Heart right ventricle (tissue), 16 donors: ENCODE measurements around the gene SERPINA5. TPM values are rescaled to one million over a fixed set of nuclear protein-coding genes. Genes with fewer than 3 reads are reported as not detected.

Experiments
- ATAC-seq, 8 donors: fragments of 200-7000 bp; cut with Tn5 transposase; one replicate each; pipeline ENCODE4 v1.9.1; 2020; ENCODE audit warnings: mild to moderate bottlenecking in 8 of 8, moderate library complexity in 8 of 8, moderate number of reproducible peaks in 1 of 8
- DNase-seq, 2 donors: peaks; one replicate each; pipeline ENCODE4 v3.0.0-alpha.2; 2020
- H3K27ac ChIP-seq, 10 donors: fragments of 200-600 bp; sonication (generic) in 2 of 10; one replicate each; pipeline versions ENCODE4 v1.5.0 to v1.8.0; 2020 to 2022; ENCODE audit warnings: mild to moderate bottlenecking in 3 of 10
- H3K27me3 ChIP-seq, 7 donors: fragments of 200-600 bp; one replicate each; pipeline ENCODE4 v1.8.0; 2021 to 2022; ENCODE audit warnings: mild to moderate bottlenecking in 2 of 7
- H3K36me3 ChIP-seq, 9 donors: fragments of 200-600 bp; sonication (generic) in 1 of 9; one replicate each; pipeline versions ENCODE4 v1.5.0 to v1.8.0; 2020 to 2022; ENCODE audit warnings: mild to moderate bottlenecking in 2 of 9
- H3K4me1 ChIP-seq, 9 donors: fragments of 200-600 bp; sonication (generic) in 1 of 9; one replicate each; pipeline versions ENCODE4 v1.5.0 to v1.8.0; 2020 to 2022; ENCODE audit warnings: mild to moderate bottlenecking in 4 of 9
- H3K4me3 ChIP-seq, 10 donors: fragments of 200-600 bp; sonication (generic) in 2 of 10; one replicate each; pipeline versions ENCODE4 v1.5.0 to v1.8.0; 2020 to 2022; ENCODE audit warnings: mild to moderate bottlenecking in 7 of 10, moderate library complexity in 2 of 10
- H3K9me3 ChIP-seq, 11 donors: fragments of 200-600 bp in 10 of 11; sonication (generic) in 2 of 11; one replicate each; pipeline versions ENCODE4 v1.5.0 to v1.8.0; 2013 to 2022; ENCODE audit warnings: mild to moderate bottlenecking in 2 of 11, control low read depth in 1 of 11, moderate library complexity in 1 of 11
- WGBS, 2 donors: extraction: QIAGEN DNeasy Blood & Tissue Kit; methylation state at CpG; one replicate each; pipeline ENCODE4 v1.1.7; 2013; ENCODE audit warnings: inconsistent platforms in 1 of 2; 5-methylcytosine and 5-hydroxymethylcytosine counted together
- intact Hi-C, 10 donors: fragments of 100-400 bp; cut with DNase I; formaldehyde crosslinking; loops; one replicate each; pipeline versions ENCODE4 v1.11.1 to v1.14.2; 2022
- polyA plus RNA-seq, 2 donors: library from polyadenylated mRNA; stranded (reverse); fragments of 200-250 nt; gene quantifications; one replicate each; pipeline ENCODE4 v1.2.3, GENCODE V29; 2013
- total RNA-seq, 10 donors: library from RNA; stranded (reverse); fragmentation: NEBNext Ultra II Directional in 3 of 10; extraction: Animal tissue kit (Norgen Biotek cat#: 25700) in 3 of 10; gene quantifications; one replicate each; pipeline versions ENCODE4 v1.2.1 to v1.2.4, GENCODE V29; 2021 to 2023
- TF ChIP-seq, protein P1 (sequence below), 9 donors: fragments of 200-600 bp; sonication (generic) in 2 of 9; IDR thresholded peaks; one replicate each; pipeline versions ENCODE4 v1.5.0 to v1.8.0; 2021 to 2022; ENCODE audit warnings: antibody characterized with exemption in 9 of 9, mild to moderate bottlenecking in 5 of 9, moderate library complexity in 1 of 9
- donor health status: Arrhythmogenic right ventricular cardiomyopathy.
- donor health status: ischemic (EF 13 %, LVEDD 7.1; RV severe dilation, severe dysfunction).
- donor health status: healthy with polysubstance abuse.
- donor health status: DM: no; HTN: yes; CAD: no.
- donor health status: DM: no; HTN: no; CAD: no.
- donor health status: ischemic (EF 25% LVEDD 6.9; RV normal size, moderate dysfunction).
- donor health status: ischemic (EF 25% LVEDD 5.7; RV mildly dilated, moderate dysfunction).
- donor health status: healthy.
- donor health status: DM: yes; HTN: yes; CAD: no.
- donor health status: Ischemic cardiomyopathy.
- donor health status: ischemic (EF 35%, LVEDD 5.7; RV mildly dilated, moderate dysfunction).
- donor health status: nonischemic (EF 11% LVEDD 7.7; RV severe dilation, severe dysfunction).
- donor health status: DM: yes; HTN: yes; CAD: no.
- donor health status: PGD.
- donor health status: ischemic (EF 29% LVEDD 5.4; RV normal size, mild dysfunction).
- donor health status: nonischemic (EF 23%, LVEDD 6.1; RV moderate dilation, normal function).

The SERPINA5 gene
- total and polyA plus RNA-seq, 12 donors, result 0.28 to 4.9 (median 1.4) TPM

DNA sequence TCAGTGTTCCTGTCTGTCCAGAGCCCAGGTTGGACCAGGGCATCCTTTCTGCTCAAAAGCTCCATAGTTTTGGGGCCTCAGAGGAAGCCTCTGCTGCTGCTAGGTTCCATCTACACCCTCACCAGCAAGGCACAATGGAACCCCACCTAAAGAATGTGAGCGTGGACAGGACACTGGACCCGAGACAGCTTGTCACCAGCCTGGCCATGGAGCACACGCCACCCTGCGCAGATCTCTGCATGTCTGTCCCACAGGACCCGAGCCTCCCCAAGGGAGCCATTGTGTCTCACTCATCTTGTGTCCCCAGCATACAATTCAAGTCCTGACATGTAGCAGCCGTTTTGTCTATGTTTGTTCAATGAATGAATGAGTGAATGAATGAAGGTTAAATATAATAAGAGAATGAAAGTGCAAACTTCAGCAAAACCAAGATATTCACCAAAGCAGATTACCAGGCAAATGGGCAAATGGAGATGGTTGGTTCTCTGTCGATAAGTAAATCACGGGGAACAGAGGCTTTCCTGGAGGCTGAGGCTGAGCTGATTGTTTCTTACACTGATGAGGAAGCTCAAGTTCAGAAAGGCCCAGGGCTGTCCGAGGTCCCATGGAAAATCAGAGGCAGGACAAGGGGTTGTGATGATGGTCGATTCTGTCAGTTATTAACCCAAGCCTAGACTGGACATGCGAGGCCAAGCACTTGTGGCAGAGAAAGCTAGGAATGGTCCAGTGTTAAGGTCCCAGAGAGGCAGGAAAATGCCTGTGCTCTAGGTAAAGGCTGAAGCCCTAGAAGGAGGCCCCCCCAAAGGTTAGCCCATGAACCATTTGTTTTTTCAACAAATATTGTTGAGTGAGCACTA, 58.0 kb downstream of the SERPINA5 start:
- H3K9me3 ChIP-seq, result no peaks in the 10 kb centered on the region
- no peak for DNase-seq
- H3K27me3 ChIP-seq, result peaks cover 0 to 9% (median under 1%) of the 10 kb centered on the region in 7 donors
- TF ChIP-seq, protein P1, sequence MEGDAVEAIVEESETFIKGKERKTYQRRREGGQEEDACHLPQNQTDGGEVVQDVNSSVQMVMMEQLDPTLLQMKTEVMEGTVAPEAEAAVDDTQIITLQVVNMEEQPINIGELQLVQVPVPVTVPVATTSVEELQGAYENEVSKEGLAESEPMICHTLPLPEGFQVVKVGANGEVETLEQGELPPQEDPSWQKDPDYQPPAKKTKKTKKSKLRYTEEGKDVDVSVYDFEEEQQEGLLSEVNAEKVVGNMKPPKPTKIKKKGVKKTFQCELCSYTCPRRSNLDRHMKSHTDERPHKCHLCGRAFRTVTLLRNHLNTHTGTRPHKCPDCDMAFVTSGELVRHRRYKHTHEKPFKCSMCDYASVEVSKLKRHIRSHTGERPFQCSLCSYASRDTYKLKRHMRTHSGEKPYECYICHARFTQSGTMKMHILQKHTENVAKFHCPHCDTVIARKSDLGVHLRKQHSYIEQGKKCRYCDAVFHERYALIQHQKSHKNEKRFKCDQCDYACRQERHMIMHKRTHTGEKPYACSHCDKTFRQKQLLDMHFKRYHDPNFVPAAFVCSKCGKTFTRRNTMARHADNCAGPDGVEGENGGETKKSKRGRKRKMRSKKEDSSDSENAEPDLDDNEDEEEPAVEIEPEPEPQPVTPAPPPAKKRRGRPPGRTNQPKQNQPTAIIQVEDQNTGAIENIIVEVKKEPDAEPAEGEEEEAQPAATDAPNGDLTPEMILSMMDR (IDR thresholded peaks at IDR 0.05), result no peak
- H3K36me3 ChIP-seq, result no peaks in the 10 kb centered on the region
- no peak for ATAC-seq
- no peak overlapping the region for H3K27ac ChIP-seq
- H3K4me1 ChIP-seq, result no peaks in the 10 kb centered on the region
- intact Hi-C loops, result no loop called here
- no peak overlapping the region for H3K4me3 ChIP-seq
- WGBS, 2 donors, result 78 to 79% methylated on average over 11 of the region's 11 CpGs

DNA sequence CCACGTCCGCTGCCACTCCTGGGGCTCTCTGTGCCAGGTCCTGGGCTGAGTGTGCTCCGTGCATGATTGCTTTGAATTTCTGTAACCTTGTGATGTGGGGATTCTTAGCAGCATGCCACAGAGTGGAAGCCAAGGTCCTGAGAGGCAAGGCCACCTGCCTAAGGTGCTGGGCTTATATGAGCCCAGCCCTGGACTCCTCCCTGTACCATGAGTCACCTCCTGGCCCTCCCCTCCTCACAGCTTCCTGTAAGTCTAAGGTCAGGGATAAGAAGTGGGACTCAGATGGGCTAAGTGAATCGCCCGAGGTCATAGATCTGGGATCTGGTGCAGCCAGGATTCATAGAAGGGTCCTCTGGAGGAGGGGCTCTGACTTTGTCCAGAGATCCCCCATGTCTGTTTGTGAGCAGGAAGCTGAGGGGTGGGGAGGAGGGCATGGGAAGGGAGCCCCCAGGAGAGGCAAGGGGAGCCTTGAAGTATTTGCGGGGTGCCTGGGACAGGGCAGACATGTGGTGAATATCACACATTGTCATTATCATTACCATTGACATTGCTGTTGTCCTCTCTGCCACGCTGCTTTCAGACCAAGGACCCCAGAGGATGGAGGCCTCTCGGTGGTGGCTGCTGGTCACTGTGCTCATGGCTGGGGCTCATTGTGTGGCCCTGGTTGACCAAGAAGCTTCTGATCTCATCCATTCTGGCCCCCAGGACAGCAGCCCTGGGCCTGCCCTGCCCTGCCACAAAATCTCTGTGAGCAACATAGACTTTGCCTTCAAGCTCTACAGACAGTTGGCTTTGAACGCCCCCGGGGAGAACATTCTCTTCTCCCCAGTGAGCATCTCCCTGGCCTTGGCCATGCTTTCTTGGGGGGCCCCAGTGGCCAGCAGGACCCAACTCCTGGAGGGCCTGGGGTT, 59.8 kb downstream of the SERPINA5 start:
- ATAC-seq (peak in 1 of 8 donors; percentile 27), DNase-seq (no peak)
- H3K4me3 ChIP-seq, result no peak overlapping the region
- TF ChIP-seq, protein P1 (IDR thresholded peaks at IDR 0.05), result no peak
- no peaks in the 10 kb centered on the region for H3K9me3 ChIP-seq
- H3K4me1 ChIP-seq, result no peaks in the 10 kb centered on the region
- H3K36me3 ChIP-seq, result no peaks in the 10 kb centered on the region
- 87% methylated on average over 10 of the region's 10 CpGs for WGBS, 2 donors
- peaks cover 0 to 14% (median 3%) of the 10 kb centered on the region in 7 donors for H3K27me3 ChIP-seq
- intact Hi-C loops, result no loop called here
- H3K27ac ChIP-seq, result no peak overlapping the region

DNA sequence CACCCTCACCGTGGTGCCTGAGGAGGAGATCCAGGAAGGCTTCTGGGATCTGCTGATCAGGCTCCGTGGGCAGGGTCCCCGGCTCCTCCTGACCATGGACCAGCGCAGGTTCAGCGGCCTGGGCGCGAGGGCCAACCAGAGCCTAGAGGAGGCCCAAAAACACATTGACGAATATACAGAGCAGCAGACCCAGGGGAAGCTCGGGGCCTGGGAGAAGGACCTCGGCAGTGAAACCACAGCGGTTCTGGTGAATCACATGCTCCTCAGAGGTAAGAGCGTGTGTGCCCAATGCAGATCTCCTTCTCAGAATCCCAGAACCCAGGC, 60.4 kb downstream of the SERPINA5 start:
- H3K36me3 ChIP-seq, result no peaks in the 10 kb centered on the region
- ATAC-seq (no peak), DNase-seq (no peak)
- no peaks in the 10 kb centered on the region for H3K9me3 ChIP-seq
- TF ChIP-seq, protein P1 (IDR thresholded peaks at IDR 0.05), result no peak
- H3K27ac ChIP-seq, result no peak overlapping the region
- 90 to 94% methylated on average over 12 of the region's 12 CpGs for WGBS, 2 donors
- no peak overlapping the region for H3K4me3 ChIP-seq
- intact Hi-C loops, result no loop called here
- H3K4me1 ChIP-seq, result peaks cover 0 to under 1% (median 0%) of the 10 kb centered on the region in 9 donors
- peaks cover 0 to 14% (median 3%) of the 10 kb centered on the region in 7 donors for H3K27me3 ChIP-seq

Other genes with a start within 250 kb of the SERPINA5 start
- not detected for gene SERPINA2, start 214.7 kb upstream of the SERPINA5 start, total RNA-seq
- not detected for gene SERPINA2, start 214.7 kb upstream of the SERPINA5 start, polyA plus RNA-seq
- gene SERPINA1, start 192.8 kb upstream of the SERPINA5 start, total RNA-seq, result 10 to 100 TPM in 1 of 10 donors, 1 to 10 TPM in 9; 1.9 to 38.3 (median 3.8) TPM
- 1 to 10 TPM; 1.1 to 8.7 TPM for gene SERPINA1, start 192.8 kb upstream of the SERPINA5 start, polyA plus RNA-seq
- gene SERPINA11, start 128.6 kb upstream of the SERPINA5 start, total RNA-seq, result not detected
- not detected for gene SERPINA11, start 128.6 kb upstream of the SERPINA5 start, polyA plus RNA-seq
- not detected for gene SERPINA9, start 105.2 kb upstream of the SERPINA5 start, total RNA-seq
- not detected for gene SERPINA9, start 105.2 kb upstream of the SERPINA5 start, polyA plus RNA-seq
- gene SERPINA12, start 72.0 kb upstream of the SERPINA5 start, total RNA-seq, result not detected
- not detected for gene SERPINA12, start 72.0 kb upstream of the SERPINA5 start, polyA plus RNA-seq
- not detected for gene SERPINA4, start 20.0 kb upstream of the SERPINA5 start, total RNA-seq
- not detected for gene SERPINA4, start 20.0 kb upstream of the SERPINA5 start, polyA plus RNA-seq
- gene SERPINA3, start 31.0 kb downstream of the SERPINA5 start, total RNA-seq, result 100 to 1,000 TPM in 1 of 10 donors, 10 to 100 TPM in 3, 1 to 10 TPM in 6; 1.0 to 163 (median 6.3) TPM
- gene SERPINA3, start 31.0 kb downstream of the SERPINA5 start, polyA plus RNA-seq, result 100 to 1,000 TPM in 1 of 2 donors, 10 to 100 TPM in 1; 28.2 to 408 TPM
- gene GSC, start 188.7 kb downstream of the SERPINA5 start, total RNA-seq, result under 1 TPM in 6 of 10 donors, not detected in 4; 0.25 to 0.54 (median 0.35) TPM
- gene GSC, start 188.7 kb downstream of the SERPINA5 start, polyA plus RNA-seq, result under 1 TPM in 1 of 2 donors, not detected in 1; 0.06 TPM